Measurements from ENCODE around the gene SLC45A3. TPM values are rescaled to one million over a fixed set of nuclear protein-coding genes. Genes with fewer than 3 reads are reported as not detected.

SLC45A3 gene
- total and polyA plus RNA-seq, 2 donors (not counting 3 experiments of a cell fraction or from before 2014, with no cell fraction given): 15.1 to 15.6 TPM

GRCh38 chr1:205714190-205714905 lies 34.0 kb upstream of the SLC45A3 start:
- Histone ChIP-seq H3K9me3 (replicated peaks; ENCODE audit: control insufficient read depth, insufficient read depth, low read length) (no peaks in the 10 kb centered on the region), H3K27me3 (ENCODE audit: control insufficient read depth in 2 of 2, insufficient read depth in 2 of 2, low read length in 2 of 2) (no peaks in the 10 kb centered on the region), H3K36me3 (ENCODE audit: control insufficient read depth in 2 of 2, extremely low read depth in 1 of 2, insufficient read depth in 2 of 2, low read length in 2 of 2) (peaks cover 8 to 33% of the 10 kb centered on the region in 2 experiments), H4K20me1 (replicated peaks; ENCODE audit: control insufficient read depth, extremely low read depth, insufficient read depth, low read length) (no peaks in the 10 kb centered on the region), H3K9me1 (replicated peaks; ENCODE audit: control insufficient read depth, extremely low read depth, insufficient read depth, low read length) (no peaks in the 10 kb centered on the region), H3K4me3 (replicated peaks in 1 of 3; ENCODE audit: insufficient read depth in 1 of 3, low read depth in 1 of 3, low read length in 3 of 3) (no peak overlapping the region), H3K4me1 (ENCODE audit: control insufficient read depth, extremely low read depth, insufficient read depth, low read length) (peaks cover 3% of the 10 kb centered on the region), H2AFZ (ENCODE audit: low read depth, low read length) (no peak overlapping the region), H3K9ac (replicated peaks; ENCODE audit: extremely low read depth, insufficient read depth, low read length) (no peak overlapping the region), H3K79me2 (ENCODE audit: control insufficient read depth, insufficient read depth, low read length) (no peaks in the 10 kb centered on the region), H3K27ac (ENCODE audit: insufficient read depth, low read depth, low read length) (no peak overlapping the region), H3K4me2 (ENCODE audit: insufficient read depth, low read length) (no peak overlapping the region)
- ChIA-PET CTCF (interaction anchor here (1.1 to 10.7 kb wide), 7 partner anchors 11 to 263 kb away, joined by 3 to 908 read pairs (median 3); partner anchors contain the start of gene SLC45A3), POLR2A (interaction anchor here (0.6 to 1.0 kb wide), 3 partner anchors 10 to 179 kb away, joined by 3 read pairs; no protein-coding TSS in a partner anchor)
- BruUV-seq (replicated peaks): TSS peak; percentile 10
- FAIRE-seq (no peak), DNase-seq (ENCODE audit: low read depth, low spot score) (no peak)
- dilution Hi-C loops (cut with MboI; ENCODE audit: extremely low pct_ligation_motif_present, low sequenced_read_pairs) (no loop called here), intact Hi-C loops (cut with micrococcal nuclease) (loop anchor here (5.0 kb wide), 2 partner anchors 182 to 193 kb away; no protein-coding TSS in a partner anchor)
- TF ChIP-seq MYC (IDR thresholded peaks at IDR 0.05; ENCODE audit: low read depth, low read length) (no peak), CTCF (IDR thresholded peaks at IDR 0.05; ENCODE audit: extremely low read depth in 1 of 2, insufficient read depth in 1 of 2, low read depth in 1 of 2, low read length in 2 of 2) (no peak), JUN (IDR thresholded peaks at IDR 0.05; ENCODE audit: borderline replicate concordance, insufficient read depth, insufficient read length, low read depth) (no peak), POLR2AphosphoS5 (IDR thresholded peaks at IDR 0.05; ENCODE audit: insufficient read depth, low read depth, low read length) (no peak), GATA2 (IDR thresholded peaks at IDR 0.05; ENCODE audit: insufficient read depth, insufficient read length, low read depth, low read length) (no peak), POLR2A (IDR thresholded peaks at IDR 0.05; ENCODE audit: low read depth, low read length) (no peak), MAX (IDR thresholded peaks at IDR 0.05; ENCODE audit: insufficient read depth, insufficient read length) (no peak), FOS (IDR thresholded peaks at IDR 0.05; ENCODE audit: borderline replicate concordance, insufficient read depth, low read length) (no peak), EZH2 (IDR thresholded peaks at IDR 0.05; ENCODE audit: borderline replicate concordance, low read depth, low read length, severe bottlenecking) (no peak)

All from endothelial cell of umbilical vein (primary cell).